NOMO-1 treated with DMSO at 0.1 percent for 48 hours (cell line): ENCODE results near the gene LSM4.
A peak's percentile ranks its signal among the peaks of the same experiment; 100 is the strongest.
"Not testable (repeated sequence)": the region's sequence is repeated elsewhere in the genome, so short reads cannot be mapped to it uniquely, and the experiment has no call there.

Experiments
- DNase-seq: peaks from one replicate; lab custom pipeline; 2025; ENCODE audit not compliant: unreplicated experiment; lab: John Stamatoyannopoulos, UW

Gene LSM4

DNA sequence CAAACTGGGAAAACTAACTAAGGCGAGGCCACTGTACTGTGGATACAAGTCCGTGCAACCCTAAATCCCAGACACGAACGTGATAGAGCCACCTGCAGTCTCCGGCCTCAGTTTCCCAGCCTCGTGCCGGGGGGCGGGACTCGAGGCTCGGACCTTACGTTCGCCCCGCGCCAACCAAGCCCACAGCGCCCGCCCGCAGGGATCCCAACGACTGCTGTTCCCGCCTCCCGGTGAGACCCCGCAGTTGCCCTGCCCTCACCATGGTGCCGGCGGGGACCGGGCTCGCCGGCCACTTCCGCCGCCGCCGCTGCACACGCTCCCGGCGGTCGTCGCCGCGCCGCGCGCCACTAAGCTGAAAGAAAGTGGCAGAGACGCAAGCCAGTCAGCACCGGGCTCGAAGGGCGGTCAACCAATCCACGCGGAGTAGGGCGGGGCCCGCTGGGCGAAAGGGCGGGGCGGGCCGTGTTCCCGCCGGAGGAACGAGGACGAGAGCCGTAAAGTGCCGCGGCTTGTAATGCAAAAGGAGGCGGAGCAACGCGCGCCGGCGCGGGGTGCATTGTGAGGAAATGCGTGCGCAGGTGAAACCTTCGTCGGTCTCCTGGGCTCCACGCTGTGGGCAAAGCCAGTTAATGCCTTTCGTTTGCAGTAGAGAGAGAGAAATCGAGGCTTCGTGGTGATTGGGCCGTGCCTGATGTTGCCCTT lies at the start of gene LSM4:
TSS of gene LSM4 (minus strand) at position 318 of the 702 bp plus-strand sequence. CDS start at position 262, 56 bp downstream.
- peak; percentile 98 for DNase-seq

DNA sequence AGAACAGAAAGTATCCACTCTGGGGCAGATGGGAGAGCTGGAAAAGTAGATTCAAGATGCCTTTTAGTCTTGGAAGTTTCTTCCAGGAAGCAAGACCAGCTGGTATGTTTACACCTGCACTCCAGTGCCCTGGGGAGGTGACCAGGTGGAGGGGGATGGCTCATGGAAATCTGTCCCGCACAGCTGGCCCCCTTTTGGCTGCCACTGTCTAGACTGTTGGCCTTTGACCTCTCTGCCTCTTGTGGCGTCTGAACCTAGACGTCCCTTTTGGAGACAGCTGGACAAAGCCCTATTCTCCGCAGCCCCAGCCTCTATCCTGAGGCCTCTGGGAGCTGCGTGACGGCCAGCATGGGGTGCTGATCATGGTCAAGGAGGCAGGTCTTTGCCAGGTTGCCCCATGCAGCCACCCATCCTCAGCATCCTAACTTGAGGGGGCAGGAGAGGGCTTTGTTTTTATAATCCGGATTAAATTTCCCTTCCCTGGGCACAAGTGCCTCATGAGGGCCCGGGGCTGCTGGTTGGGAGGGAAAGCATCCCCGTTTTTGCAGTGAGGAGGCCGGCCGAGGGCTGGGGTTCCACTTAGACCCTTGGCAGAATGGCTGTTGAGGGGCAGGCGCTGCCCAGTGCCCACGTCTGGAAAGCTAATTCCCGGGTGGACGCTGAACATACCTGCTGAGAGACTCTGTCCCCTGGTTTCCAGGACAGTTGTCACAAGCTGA lies 45.8 kb upstream of the LSM4 start:
- no peak for DNase-seq

DNA sequence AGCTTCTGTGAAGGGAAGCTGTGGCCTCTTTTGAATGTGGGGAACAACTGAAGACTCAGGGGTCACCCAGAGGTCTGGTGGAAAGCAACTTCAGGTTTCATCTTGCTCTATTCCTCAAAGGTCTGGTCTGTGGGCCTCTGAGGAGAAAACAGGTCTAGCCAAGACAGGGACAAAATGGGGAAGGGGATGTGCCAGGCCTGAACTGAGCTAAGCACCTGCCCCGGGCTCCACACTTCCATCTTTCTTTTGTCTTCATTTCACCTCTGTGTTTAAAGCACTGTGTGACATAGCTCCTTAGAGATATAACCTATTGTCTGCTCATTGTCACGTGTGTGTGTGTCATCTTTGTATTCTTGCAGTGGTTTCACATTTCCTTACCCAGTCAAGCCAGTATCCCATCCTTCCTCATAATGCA lies 43.2 kb upstream of the LSM4 start:
- no peak for DNase-seq

DNA sequence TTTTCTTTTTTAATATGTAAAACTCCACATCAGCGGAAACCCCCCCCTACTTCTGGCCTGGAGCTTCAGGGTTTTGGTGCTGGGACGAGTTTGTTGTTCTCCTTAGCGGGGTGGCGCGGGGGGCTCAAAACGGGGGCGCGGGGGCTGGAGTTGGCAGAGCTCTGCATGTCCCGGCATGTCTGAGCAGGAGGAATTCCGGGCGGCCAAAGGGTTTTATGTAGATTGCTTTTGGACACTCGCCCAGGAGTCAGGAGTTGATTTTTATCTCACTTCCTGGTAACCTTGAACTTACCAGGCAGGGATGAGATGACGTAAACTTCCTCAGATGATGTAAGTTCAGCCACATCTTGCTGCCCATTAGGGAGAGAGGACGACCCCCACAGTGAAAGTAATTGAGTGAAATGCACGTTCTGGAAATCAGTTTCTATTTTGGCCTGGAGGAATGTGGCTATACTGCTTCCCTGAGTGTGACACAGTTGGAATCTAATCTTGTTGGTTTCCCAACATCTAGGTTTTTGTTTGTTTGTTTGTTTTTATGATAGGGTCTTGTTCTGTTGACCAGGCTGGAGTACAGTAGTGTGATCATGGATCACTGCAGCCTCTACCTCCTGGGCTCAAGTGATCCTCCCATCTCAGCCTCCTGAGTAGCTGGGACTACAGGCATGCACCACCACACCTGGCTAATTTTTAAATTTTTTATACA lies 42.1 kb upstream of the LSM4 start:
- DNase-seq = peak; percentile 60

DNA sequence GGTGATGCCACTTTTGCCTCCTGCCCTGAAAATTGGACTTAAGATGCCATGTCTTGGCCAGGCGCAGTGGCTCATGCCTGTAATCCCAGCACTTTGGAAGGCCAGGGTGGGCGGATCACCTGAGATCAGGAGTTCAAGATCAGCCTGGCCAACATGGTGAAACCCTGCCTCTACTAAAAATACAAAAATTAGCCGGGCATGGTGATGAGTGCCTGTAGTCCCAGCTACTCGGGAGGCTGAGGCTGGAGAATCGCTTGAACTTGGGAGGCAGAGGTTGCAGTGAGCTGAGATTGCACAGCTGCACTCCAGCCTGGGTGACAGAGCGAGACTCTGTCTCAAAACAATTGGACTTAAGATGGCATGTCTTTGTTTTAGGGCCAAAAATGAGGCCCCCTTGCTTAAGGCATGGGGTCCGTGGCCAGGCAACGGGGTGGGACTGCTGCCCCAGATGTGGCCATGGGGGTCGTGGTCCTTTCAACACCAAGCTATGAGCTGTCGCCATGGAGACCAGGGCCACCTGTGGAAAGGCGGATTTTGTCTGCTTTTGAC lies 41.5 kb upstream of the LSM4 start:
- DNase-seq = not testable (repeated sequence)

DNA sequence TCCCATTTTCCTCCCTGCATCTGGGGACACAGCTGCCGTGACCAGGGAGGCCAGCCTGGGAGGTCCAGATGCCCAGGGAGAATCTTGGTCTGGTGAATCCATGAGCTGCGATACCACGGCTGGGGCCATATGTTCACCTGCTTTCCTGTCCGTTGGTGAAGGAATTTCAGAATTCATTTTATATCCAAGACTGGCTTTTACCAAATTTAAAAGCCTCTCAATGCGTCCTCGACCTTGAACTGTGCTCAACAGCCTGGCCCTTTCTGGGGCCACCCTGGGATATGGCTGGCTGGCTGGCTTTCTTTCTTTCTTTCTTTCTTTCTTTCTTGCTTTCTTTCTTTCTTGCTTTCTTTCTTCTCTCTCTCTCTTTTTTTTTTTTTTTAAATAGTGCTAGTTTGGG lies 40.9 kb upstream of the LSM4 start:
- DNase-seq = no peak

DNA sequence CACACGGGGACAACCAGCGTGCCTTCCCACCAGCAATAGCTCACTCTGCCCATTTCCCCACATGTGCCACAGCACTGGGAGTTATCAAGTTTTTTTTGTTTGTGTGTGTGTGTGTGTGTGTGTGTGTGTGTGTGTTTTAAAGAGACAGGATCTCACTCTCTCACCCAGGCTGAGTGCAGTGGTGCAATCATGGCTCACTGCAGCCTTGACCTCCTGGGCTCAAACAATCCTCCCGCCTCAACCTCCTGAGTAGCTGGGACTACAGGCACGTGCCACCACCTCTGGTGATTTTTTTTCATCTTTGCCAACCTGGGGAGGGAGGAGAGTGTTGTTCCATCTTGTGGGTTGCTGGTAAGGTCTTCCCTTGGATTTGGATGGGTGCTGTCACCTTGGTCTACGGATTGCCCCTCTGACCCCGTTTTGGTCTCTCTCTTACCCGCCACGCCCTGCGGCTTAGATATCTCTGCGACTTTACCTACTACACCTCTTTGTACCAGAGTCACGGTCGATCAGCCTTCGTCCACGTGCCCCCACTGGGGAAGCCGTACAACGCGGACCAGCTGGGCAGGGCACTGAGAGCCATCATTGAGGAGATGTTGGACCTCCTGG lies 40.2 kb upstream of the LSM4 start:
- DNase-seq = no peak

DNA sequence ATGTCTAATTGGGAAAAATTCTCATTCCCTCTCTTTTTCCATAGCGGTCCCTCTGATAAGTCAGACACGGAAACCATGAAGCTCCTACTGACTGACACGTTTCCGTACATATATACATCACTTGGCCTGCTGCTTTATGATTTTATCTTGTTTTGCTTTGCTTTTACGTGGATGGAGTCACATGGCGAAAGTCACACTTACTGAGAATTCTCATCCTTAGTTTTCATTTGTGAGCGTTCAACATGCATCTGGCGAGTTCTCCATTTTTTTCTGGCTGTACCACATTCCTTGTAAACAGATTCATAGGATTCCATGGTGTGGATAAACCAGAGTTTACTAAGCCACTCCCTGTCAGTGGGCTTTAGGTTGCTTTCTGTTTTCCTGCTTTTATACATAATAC lies 38.8 kb upstream of the LSM4 start:
- no peak for DNase-seq

DNA sequence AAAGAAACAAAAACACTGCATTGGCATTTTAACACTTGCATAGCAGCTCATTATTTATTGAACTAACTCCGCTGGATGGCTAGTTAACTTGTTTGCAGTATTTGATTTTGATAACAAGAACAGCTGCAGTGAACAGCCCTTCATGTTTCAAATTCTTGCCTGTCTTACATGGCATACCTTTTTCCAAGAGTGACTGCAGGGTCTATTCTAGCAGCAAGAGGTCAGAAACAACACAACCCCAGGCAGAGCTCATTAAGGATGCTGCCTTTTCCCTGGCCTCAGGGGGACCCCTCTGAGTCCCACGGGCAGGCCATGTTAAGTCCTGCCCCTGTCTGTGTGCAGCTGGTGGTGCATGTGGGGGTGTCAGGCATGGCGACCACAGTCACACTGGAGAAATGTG lies 34.2 kb upstream of the LSM4 start:
- DNase-seq = no peak

DNA sequence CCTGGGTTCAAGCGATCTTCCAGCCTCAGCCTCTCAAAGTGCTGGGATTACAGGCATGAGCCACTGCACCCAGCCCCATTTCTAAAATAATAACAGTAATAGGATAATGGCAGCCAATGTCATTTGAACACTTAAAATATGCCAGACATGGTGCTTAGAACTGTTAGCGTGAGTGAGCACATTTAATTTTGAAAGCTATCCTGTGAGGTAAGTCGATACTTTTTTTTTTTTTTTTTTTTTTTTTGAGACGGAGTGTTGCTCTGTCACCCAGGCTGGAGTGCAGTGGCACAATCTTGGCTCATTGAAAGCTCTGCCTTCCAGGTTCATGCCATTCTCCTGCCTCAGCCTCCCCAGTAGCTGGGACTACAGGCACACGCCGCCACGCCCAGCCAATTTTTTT lies 31.9 kb upstream of the LSM4 start:
- not testable (repeated sequence) for DNase-seq

DNA sequence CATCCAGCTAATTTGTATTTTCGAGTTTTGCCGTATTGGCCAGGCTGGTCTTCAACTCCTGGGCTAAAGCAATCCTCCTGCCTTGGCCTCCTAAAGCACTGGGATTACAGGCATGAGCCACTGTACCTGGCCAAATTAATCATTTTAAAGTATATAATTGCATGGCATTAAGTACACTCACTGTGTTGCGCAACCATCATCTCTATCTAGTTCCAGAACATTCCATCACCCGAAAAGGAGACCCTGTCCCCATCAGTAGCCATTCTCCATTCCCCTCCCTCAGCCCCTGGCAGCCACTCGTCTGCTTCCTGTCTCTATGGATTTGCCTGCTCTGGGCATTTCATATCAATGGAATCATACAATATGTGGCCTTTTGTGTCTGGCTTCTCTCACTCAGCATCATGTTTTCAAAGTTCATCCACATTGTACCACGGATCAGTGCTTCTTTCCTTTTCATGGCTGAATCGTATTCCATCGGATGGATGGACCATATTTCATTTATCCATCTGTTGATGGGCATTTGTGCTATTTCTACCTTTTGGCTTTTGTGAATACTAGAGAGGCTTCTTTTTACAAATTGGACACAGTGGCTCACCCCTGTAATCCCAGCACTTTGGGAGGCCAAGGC lies 30.6 kb upstream of the LSM4 start:
- DNase-seq = no peak

DNA sequence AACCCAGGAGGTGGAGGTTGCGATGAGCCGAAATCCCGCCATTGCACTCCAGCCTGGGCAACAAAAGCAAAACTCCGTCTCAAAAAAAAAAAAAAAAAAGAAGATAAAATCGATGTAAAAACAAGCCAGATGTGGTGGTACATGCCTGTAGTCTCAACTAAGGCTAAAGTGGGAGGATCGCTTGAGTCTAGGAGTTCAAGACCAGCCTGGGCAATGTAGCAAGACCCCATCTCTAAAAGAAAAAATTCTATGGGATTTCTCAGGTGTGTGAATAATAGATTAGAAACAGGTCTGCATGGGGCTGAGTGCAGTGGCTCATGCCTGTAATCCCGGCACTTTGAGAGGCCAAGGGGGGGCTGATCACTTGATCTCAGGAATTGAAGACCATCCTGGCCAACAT lies 28.7 kb upstream of the LSM4 start:
- no peak for DNase-seq

DNA sequence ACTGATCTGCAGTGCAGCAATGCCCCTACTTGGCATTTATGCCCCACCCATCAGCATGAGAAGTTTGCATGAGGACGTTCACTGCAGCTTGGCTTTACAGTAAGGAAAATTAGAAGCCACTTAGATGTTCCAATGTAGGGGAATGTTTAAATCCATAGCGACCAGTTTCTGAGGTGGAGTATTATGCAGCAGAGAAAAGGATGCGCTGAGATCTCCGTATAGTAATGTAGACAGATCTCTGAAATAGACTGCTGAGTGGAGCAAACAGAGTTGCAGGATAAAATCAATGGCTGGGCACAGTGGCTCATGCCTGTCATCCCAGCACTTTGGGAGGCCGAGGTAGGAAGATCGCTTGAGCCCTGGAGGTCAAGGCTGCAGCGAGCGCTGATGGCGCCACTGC lies 27.6 kb upstream of the LSM4 start:
- no peak for DNase-seq

DNA sequence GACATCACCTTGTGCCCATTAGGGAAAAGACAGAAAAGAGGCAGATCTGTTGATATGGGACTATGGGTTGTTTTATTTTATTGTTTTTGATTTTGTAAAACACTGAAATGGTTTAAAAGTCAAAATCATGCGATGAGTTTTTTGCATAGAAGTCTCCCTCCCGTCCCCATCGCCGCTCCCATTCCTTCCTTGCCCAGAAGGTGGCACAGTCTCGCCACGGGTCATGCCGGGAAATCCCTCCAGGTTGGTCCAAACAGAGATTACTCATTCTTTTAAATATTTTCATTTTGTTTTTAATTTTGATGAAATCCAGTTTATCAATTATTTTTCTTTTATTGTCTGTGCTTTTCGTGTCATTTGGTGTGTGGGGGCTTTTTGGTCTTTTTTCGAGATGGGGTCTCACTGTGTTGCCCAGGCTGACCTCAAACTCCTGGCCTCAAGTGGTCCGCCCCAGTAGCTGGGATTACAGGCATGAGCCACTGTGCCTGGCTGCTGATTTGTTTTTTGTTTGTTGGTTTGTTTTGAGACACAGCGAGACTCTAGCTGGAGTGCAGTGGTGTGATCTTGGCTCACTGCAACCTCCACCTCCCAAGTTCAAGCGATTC lies 26.8 kb upstream of the LSM4 start:
- DNase-seq = peak; percentile 17

DNA sequence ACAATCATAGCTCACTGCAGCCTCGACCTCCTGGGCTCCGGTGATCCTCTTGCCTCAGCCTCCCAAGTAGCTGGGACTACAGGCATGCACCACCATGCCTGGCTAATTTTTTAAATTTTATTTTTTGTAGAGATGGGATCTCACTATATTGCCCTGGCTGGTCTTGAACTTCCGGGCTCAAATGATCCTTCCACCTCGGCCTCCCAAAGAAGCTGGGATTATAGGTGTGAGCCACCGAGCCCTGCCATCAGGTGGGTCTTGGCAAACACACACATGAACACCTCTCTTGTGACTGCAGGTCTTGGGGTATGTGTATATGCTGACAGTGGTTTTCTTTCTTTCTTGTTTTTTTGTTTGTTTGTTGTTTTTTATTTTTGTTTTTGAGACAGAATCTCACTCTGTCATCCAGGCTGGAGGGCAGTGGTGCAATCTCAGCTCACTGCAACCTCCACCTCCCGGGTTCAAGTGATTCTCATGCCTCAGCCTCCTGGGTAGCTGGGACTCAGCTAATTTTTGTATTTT lies 26.0 kb upstream of the LSM4 start:
- not testable (repeated sequence) for DNase-seq

DNA sequence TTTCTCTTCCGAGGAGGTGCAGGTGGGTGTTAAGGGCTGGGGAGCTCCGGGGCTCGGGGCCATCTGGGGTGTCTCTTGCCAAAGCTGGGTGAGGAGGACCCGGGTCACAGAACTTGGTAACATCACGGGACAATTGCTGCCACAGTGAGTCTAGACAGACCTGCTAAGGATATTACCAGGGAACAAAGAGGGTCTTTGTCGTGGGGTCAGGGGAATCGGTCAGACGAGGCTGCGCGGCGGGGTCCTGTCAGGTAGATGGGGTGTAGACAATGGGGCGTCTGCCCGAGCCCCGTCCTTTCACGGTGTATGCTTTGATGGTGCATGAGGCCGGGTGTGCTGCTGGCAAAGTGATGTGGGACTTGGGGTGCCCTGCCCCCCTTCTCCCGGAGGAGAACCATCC lies 25.3 kb upstream of the LSM4 start:
- DNase-seq = no peak

DNA sequence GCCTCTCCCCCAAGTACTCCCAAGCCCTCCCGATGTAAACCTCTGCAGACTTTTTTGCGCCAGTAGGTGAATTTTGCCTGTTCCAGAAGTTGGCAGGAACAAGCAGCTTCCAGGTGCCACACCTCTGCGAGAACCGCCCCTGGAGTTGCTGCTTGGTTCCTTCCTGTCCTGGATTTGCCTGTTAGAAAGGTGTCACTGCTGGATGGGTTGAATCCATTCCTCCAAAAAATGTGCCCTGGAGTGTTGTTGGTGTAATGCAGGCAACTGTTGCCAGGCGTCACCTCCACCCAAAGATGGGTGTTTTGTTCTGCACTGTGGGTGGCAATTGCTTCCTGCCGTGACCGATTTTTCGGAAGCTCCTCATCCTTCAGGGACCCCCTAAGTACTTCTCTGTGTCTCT lies 23.2 kb upstream of the LSM4 start:
- no peak for DNase-seq

DNA sequence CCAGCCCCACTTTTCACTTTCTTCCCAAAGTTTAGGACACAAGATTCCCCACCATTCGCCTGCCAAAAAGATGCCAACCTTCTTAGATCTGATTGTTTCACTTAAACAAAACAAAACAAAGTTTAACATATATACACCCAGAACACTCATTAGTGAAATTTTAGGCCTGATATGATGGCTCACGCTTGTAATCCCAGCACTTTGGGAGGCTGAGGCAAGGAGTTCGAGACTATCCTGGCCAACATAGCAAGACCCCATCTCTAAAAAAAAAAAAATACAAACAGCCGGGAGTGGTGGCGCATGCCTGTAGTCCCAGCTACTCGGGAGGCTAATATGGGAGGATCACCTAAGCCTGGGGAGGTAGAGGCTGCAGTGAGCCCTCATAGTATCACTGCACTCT lies 22.4 kb upstream of the LSM4 start:
- no peak for DNase-seq

DNA sequence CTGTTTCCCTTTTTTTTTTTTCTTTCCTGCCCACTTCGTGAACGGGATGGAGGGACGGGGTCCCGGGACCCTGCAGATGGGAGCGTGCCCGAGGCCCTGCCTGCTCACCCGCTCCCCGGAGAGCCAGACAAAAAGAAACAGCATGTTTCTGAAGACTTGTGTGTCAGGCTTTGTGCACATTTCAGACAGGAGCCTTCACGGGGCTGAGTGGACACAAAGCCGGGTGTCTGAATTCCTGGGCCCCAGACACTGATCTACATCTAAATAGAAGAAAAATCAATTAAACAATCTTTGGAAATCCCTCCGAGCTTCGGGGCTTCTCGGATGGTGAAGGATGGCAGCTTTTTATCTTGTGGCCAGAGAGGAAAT lies 21.7 kb upstream of the LSM4 start:
- DNase-seq = no peak

DNA sequence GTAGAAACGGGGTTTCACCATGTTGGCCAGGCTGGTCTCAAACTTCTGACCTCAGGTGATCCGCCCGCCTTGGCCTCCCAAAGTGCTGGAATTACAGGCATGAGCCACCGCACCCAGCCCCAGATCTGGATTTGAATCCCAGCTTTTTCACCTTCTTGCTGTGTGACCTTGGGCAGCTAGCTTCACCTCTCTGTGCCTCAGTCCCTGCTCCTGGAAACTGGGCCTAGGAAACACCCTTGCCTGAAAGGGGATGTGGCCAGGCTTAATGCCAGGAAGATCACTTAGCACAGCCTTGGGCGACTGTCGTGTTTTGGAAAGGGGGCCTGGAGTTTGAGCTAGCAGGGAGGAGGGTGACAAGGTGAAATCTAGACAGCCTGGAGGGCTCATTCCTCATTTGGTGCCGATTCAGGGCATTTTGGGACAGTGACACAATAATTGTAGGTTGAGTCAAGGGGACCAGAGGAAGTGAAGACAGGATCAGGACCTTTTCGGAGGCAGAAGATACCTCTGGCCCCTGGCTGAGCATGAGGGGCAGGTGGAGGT lies 19.3 kb upstream of the LSM4 start:
- DNase-seq = no peak
